ENCODE data around the gene OR52N2. TPM values are rescaled to one million over a fixed set of nuclear protein-coding genes. Genes with fewer than 3 reads are reported as not detected.

Gene OR52N2
- not detected in 2 replicates for total RNA-seq

DNA sequence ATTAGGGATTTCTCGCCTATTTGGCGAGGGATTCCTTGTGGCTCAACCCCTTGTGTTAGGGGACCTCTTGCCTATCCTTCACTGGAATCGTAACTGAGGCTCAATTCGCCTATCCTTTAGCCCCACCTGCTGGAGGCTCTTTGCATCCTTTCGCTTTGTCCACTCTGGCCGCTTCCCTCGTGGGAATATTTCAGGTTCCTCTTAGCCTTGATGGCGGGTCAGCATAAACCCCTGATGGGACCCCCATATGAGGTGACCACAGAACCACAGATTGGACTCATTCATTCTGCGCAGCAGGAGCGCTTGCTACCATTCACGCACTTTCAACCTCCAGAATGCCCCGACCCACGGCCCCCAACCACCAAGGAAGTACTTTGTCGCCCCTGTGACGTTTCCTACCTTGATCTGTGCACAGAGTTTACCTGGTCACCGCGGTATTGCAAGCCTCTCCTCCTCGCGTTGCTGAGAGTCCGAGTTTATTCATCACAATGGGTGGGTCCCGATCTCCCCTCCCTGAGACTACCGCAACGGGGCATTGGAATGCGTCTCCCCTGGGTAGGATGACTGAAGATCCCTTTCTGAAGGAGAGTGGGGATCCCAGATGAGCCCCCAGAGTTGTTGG lies at the start of gene OR52N2:
TSS of gene OR52N2 (plus strand) at position 425 of the 622 bp plus-strand sequence. CDS start 11,412 bp downstream, outside the sequence.
- intact Hi-C loops (cut with micrococcal nuclease), result loop anchor here (1.0 to 5.0 kb wide), 5 partner anchors 124 to 686 kb away; partner anchors contain the start of gene TRIM5
- Mint-ChIP-seq H3K4me1 (ENCODE audit: low read depth) (peaks cover 12% of the 10 kb centered on the region), H3K4me3 (ENCODE audit: low read depth) (peak within 1 kb of the TSS; percentile 84), H3K36me3 (ENCODE audit: low read depth) (no peaks in the 10 kb centered on the region), H3K9me3 (peaks cover under 1% of the 10 kb centered on the region), H3K27ac (no peak within 1 kb of the TSS), H3K27me3 (ENCODE audit: low read depth) (peaks cover 20% of the 10 kb centered on the region)
- peak; percentile 53 for DNase-seq (ENCODE audit: low spot score)

DNA sequence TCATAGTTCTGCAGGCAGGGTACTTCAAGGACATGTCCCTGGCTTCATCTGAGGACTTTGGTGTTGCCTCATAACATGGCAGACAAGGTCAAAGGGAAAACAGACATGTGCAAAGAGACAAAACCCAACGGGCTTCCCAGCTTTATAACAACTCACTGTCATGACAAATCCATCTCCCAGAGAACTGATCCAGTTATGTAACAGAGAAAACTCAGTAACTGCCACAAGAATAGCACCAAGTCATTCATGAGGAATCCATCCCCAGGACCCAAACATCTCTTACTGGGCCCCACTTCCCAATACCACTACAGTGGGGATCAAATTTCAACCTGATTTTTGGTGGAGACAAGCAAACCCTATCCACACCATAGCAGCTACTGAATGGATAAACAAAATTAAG lies 41.7 kb upstream of the OR52N2 start:
- intact Hi-C loops (cut with micrococcal nuclease), result no loop called here
- Mint-ChIP-seq H3K36me3 (ENCODE audit: low read depth) (no peaks in the 10 kb centered on the region), H3K9me3 (no peaks in the 10 kb centered on the region), H3K4me1 (ENCODE audit: low read depth) (no peaks in the 10 kb centered on the region), H3K27me3 (ENCODE audit: low read depth) (no peaks in the 10 kb centered on the region), H3K4me3 (ENCODE audit: low read depth) (no peak overlapping the region), H3K27ac (no peak overlapping the region)
- DNase-seq (ENCODE audit: low spot score), result no peak

GRCh38 chr11:5783255-5783654 lies 25.5 kb upstream of the OR52N2 start, which contains the start of gene OR52N5:
OR52N5 (minus strand) TSS chr11:5783355; CDS start chr11:5778634, 4,721 bp downstream.
- DNase-seq (ENCODE audit: low spot score), result no peak
- Mint-ChIP-seq H3K36me3 (ENCODE audit: low read depth) (no peaks in the 10 kb centered on the region), H3K4me3 (ENCODE audit: low read depth) (no peak within 1 kb of the TSS), H3K27me3 (ENCODE audit: low read depth) (peaks cover under 1% of the 10 kb centered on the region), H3K4me1 (ENCODE audit: low read depth) (no peaks in the 10 kb centered on the region), H3K9me3 (no peaks in the 10 kb centered on the region), H3K27ac (no peak within 1 kb of the TSS)
- intact Hi-C loops (cut with micrococcal nuclease), result no loop called here

- DNase-seq (ENCODE audit: low spot score), result no peak
- Mint-ChIP-seq H3K4me1 (ENCODE audit: low read depth) (no peaks in the 10 kb centered on the region), H3K9me3 (no peaks in the 10 kb centered on the region), H3K27ac (no peak within 1 kb of the TSS), H3K36me3 (ENCODE audit: low read depth) (no peaks in the 10 kb centered on the region), H3K27me3 (ENCODE audit: low read depth) (peaks cover 2% of the 10 kb centered on the region), H3K4me3 (ENCODE audit: low read depth) (no peak within 1 kb of the TSS)
- intact Hi-C loops (cut with micrococcal nuclease), result no loop called here
Measured at GRCh38 chr11:5791165-5791564, 17.6 kb upstream of the OR52N2 start, which contains the start of gene OR52N1. OR52N1 (minus strand) TSS chr11:5791265; CDS start chr11:5788816, 2,449 bp downstream.

DNA sequence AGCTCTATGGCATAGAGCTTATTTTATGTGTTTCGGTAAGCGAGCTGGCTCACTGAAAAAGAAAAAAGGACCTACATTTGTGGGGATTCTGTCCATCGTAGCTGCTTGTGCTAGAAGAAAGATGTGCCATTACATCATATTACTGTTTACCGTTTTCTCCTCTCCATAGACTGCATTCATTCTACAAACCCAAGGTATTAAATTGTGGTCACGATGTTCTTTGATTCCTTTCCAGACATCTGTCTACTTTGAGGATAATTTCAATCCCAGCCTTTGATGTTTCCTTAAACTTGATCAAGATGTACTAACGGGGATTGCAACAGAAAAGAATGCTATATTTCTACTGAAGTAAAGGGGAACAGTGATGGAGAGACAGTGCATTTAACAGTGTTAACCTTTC lies 12.2 kb upstream of the OR52N2 start:
- H3K4me1 Mint-ChIP-seq (ENCODE audit: low read depth), result no peaks in the 10 kb centered on the region
- H3K4me3 Mint-ChIP-seq (ENCODE audit: low read depth), result no peak overlapping the region
- H3K36me3 Mint-ChIP-seq (ENCODE audit: low read depth), result no peaks in the 10 kb centered on the region
- no peaks in the 10 kb centered on the region for H3K9me3 Mint-ChIP-seq
- H3K27ac Mint-ChIP-seq, result no peak overlapping the region
- H3K27me3 Mint-ChIP-seq (ENCODE audit: low read depth), result peaks cover 2% of the 10 kb centered on the region
- intact Hi-C loops (cut with micrococcal nuclease), result no loop called here
- DNase-seq (ENCODE audit: low spot score), result no peak

DNA sequence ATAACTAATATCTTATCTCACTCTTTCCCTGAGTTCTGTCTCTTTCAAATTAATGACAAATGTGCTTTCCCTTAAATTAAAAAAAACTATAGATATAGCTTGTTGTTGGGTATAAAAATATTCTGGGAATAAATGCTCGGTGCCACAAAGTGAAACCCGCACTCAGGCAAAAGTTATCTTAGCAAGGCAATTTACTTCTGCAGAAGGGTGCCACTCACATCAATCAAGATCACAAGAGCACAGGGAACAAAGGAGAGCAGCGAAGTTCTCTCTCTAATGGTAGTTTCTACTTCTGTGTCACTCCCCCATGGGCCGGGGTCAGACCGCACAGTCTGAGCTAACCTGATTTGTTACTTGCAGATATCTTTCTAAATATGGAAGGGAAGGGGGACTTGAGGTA lies 4.7 kb upstream of the OR52N2 start:
- H3K4me3 Mint-ChIP-seq (ENCODE audit: low read depth), result no peak overlapping the region
- no peak overlapping the region for H3K27ac Mint-ChIP-seq
- no peaks in the 10 kb centered on the region for H3K36me3 Mint-ChIP-seq (ENCODE audit: low read depth)
- H3K9me3 Mint-ChIP-seq, result peaks cover 7% of the 10 kb centered on the region
- H3K4me1 Mint-ChIP-seq (ENCODE audit: low read depth), result peaks cover 8% of the 10 kb centered on the region
- intact Hi-C loops (cut with micrococcal nuclease), result no loop called here
- DNase-seq (ENCODE audit: low spot score), result no peak
- H3K27me3 Mint-ChIP-seq (ENCODE audit: low read depth), result peaks cover 11% of the 10 kb centered on the region

GRCh38 chr11:5807580-5807979 lies 1.1 kb upstream of the OR52N2 start:
- intact Hi-C loops (cut with micrococcal nuclease), result loop anchor here (5.0 kb wide), 2 partner anchors 545 to 685 kb away; no protein-coding TSS in a partner anchor
- DNase-seq (ENCODE audit: low spot score), result no peak
- Mint-ChIP-seq H3K9me3 (peaks cover 7% of the 10 kb centered on the region), H3K27ac (no peak overlapping the region), H3K36me3 (ENCODE audit: low read depth) (no peaks in the 10 kb centered on the region), H3K4me1 (ENCODE audit: low read depth) (peaks cover 12% of the 10 kb centered on the region), H3K27me3 (ENCODE audit: low read depth) (peaks cover 22% of the 10 kb centered on the region), H3K4me3 (ENCODE audit: low read depth) (no peak overlapping the region)

- H3K4me1 Mint-ChIP-seq (ENCODE audit: low read depth), result peaks cover 12% of the 10 kb centered on the region
- no peaks in the 10 kb centered on the region for H3K9me3 Mint-ChIP-seq
- peaks cover 19% of the 10 kb centered on the region for H3K27me3 Mint-ChIP-seq (ENCODE audit: low read depth)
- no peaks in the 10 kb centered on the region for H3K36me3 Mint-ChIP-seq (ENCODE audit: low read depth)
- no peak for DNase-seq (ENCODE audit: low spot score)
- intact Hi-C loops (cut with micrococcal nuclease), result loop anchor here (2.0 to 5.0 kb wide), 3 partner anchors 124 to 687 kb away; partner anchors contain the start of gene TRIM5
- peak overlapping the region; percentile 84 for H3K4me3 Mint-ChIP-seq (ENCODE audit: low read depth)
- no peak overlapping the region for H3K27ac Mint-ChIP-seq
Measured at GRCh38 chr11:5809122-5809519, 397 bp downstream of the OR52N2 start.

DNA sequence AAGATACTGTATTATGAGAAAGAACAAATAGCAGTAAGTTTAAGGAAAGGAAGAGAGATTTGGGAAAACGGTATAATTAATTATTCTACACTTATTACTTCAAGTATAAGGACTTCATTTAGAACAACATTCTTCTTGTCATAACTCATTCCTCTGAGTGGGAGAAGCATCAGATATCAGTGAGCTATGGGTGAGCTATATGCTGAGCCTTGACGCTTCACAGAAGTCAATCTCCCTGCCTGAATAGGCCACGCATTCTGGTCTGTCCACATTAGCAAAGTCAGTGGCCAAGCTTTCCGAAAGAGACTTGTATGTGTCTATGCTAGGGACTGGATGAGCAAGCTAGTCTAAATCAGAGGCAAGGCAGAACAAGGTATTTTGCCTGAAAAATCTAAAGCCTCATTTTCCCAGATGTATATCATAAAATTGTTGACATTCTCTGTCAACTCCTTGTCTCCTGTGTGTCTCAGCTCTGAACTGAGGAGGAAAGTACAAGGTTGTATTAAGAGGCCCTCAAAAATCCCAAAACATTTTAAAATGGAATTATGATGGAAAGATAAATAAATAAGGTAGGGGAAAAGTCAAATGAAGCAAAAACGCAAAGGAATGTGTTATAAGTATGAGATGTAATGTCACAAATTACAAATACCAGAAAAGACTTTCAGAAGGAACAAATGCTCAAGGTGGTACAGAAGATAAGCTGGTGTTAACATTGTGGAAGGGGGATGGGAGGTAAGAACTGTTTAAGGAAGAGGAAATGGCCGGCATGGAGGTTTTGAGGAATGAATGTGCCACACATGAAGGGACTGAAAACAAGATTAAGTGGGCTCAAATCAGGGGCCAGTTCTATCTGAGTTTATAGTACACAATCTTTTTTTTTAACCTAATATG lies 1.4 kb downstream of the OR52N2 start:
- H3K9me3 Mint-ChIP-seq, result no peaks in the 10 kb centered on the region
- intact Hi-C loops (cut with micrococcal nuclease), result loop anchor here (2.0 to 5.0 kb wide), 3 partner anchors 125 to 688 kb away; partner anchors contain the start of gene TRIM5
- DNase-seq (ENCODE audit: low spot score), result no peak
- peaks cover 12% of the 10 kb centered on the region for H3K4me1 Mint-ChIP-seq (ENCODE audit: low read depth)
- no peak overlapping the region for H3K27ac Mint-ChIP-seq
- no peak overlapping the region for H3K4me3 Mint-ChIP-seq (ENCODE audit: low read depth)
- peaks cover 21% of the 10 kb centered on the region for H3K27me3 Mint-ChIP-seq (ENCODE audit: low read depth)
- H3K36me3 Mint-ChIP-seq (ENCODE audit: low read depth), result no peaks in the 10 kb centered on the region

GRCh38 chr11:5815534-5815933 lies 6.8 kb downstream of the OR52N2 start:
- H3K27me3 Mint-ChIP-seq (ENCODE audit: low read depth), result peaks cover 12% of the 10 kb centered on the region
- H3K4me1 Mint-ChIP-seq (ENCODE audit: low read depth), result peaks cover 8% of the 10 kb centered on the region
- no peaks in the 10 kb centered on the region for H3K9me3 Mint-ChIP-seq
- H3K36me3 Mint-ChIP-seq (ENCODE audit: low read depth), result no peaks in the 10 kb centered on the region
- H3K4me3 Mint-ChIP-seq (ENCODE audit: low read depth), result no peak overlapping the region
- DNase-seq (ENCODE audit: low spot score), result no peak
- H3K27ac Mint-ChIP-seq, result no peak overlapping the region
- intact Hi-C loops (cut with micrococcal nuclease), result no loop called here

GRCh38 chr11:5818245-5818886 lies 9.6 kb downstream of the OR52N2 start:
- Mint-ChIP-seq H3K9me3 (no peaks in the 10 kb centered on the region), H3K4me1 (ENCODE audit: low read depth) (peaks cover 8% of the 10 kb centered on the region), H3K4me3 (ENCODE audit: low read depth) (peak overlapping the region; percentile 34), H3K36me3 (ENCODE audit: low read depth) (no peaks in the 10 kb centered on the region), H3K27ac (peak overlapping the region; percentile 29), H3K27me3 (ENCODE audit: low read depth) (peaks cover 5% of the 10 kb centered on the region)
- intact Hi-C loops (cut with micrococcal nuclease), result no loop called here
- DNase-seq (ENCODE audit: low spot score), result no peak

GRCh38 chr11:5831196-5831829 lies 22.6 kb downstream of the OR52N2 start:
- Mint-ChIP-seq H3K27ac (no peak overlapping the region), H3K4me1 (ENCODE audit: low read depth) (no peaks in the 10 kb centered on the region), H3K27me3 (ENCODE audit: low read depth) (no peaks in the 10 kb centered on the region), H3K36me3 (ENCODE audit: low read depth) (no peaks in the 10 kb centered on the region), H3K9me3 (no peaks in the 10 kb centered on the region), H3K4me3 (ENCODE audit: low read depth) (no peak overlapping the region)
- no peak for DNase-seq (ENCODE audit: low spot score)
- intact Hi-C loops (cut with micrococcal nuclease), result no loop called here

All from activated T-helper 2 cell treated with anti-CD3 and anti-CD28 coated beads, Interferon-gamma antibody, Interleukin-2, Interleukin-4, amounts not matched to agents 10 μg/mL and 5 μg/mL and 100 μg/mL, durations not matched to agents 14 hours and 24 hours and 36 hours (primary cell).